CD14-positive monocyte (primary cell): ENCODE data around the gene WTIP. TPM values are rescaled to one million over a fixed set of nuclear protein-coding genes. Genes with fewer than 3 reads are reported as not detected.
"Not testable (repeated sequence)": the region's sequence is repeated elsewhere in the genome, so short reads cannot be mapped to it uniquely, and the experiment has no call there.

Experiments used
- DNase-seq, 3 donors: peaks; one replicate each; pipeline ENCODE4 v3.0.0-alpha.2; 2011 to 2022
- H2AFZ ChIP-seq: 2 replicates; pipeline ENCODE4 v1.6.0; 2012; ENCODE audit warnings: mild to moderate bottlenecking, low read depth, low read length, inconsistent platforms; ENCODE audit not compliant: insufficient read depth, poor library complexity, severe bottlenecking
- H3K27ac ChIP-seq, 2 donors: 1 replicate in 1 of 2; 2 replicates in 1 of 2; pipeline ENCODE4 v1.5.1; 2012 to 2013; ENCODE audit warnings: low read length in 2 of 2, control low read depth in 1 of 2, inconsistent platforms in 1 of 2, low read depth in 1 of 2, mild to moderate bottlenecking in 1 of 2
- H3K27me3 ChIP-seq, 2 donors: one replicate each; pipeline versions ENCODE4 v1.6.0 to v1.6.1; 2011 to 2013; ENCODE audit warnings: low read length in 2 of 2; ENCODE audit not compliant: control insufficient read depth in 2 of 2, insufficient read depth in 2 of 2
- H3K36me3 ChIP-seq, 2 donors: replicated peaks in 1 of 2; 1 replicate in 1 of 2; 2 replicates in 1 of 2; pipeline versions ENCODE4 v1.5.1 to v1.6.1; 2012 to 2013; ENCODE audit warnings: low read length in 2 of 2, control low read depth in 1 of 2, inconsistent platforms in 1 of 2, mild to moderate bottlenecking in 1 of 2; ENCODE audit not compliant: insufficient read depth in 2 of 2, control insufficient read depth in 1 of 2
- H3K4me1 ChIP-seq, 2 donors: 1 replicate in 1 of 2; 2 replicates in 1 of 2; pipeline versions ENCODE4 v1.5.1 to v1.6.1; 2012 to 2013; ENCODE audit warnings: low read length in 2 of 2, control low read depth in 1 of 2, inconsistent platforms in 1 of 2, mild to moderate bottlenecking in 1 of 2, moderate library complexity in 1 of 2; ENCODE audit not compliant: insufficient read depth in 2 of 2, control insufficient read depth in 1 of 2
- H3K4me2 ChIP-seq: replicated peaks from 2 replicates; pipeline ENCODE3; 2012; ENCODE audit warnings: low read length, moderate library complexity, mild to moderate bottlenecking; ENCODE audit not compliant: poor library complexity, severe bottlenecking; ENCODE audit errors: extremely low read depth
- H3K4me3 ChIP-seq, 3 experiments: fragments of 200-600 bp in 1 of 3; sonication (generic) in 1 of 3; replicated peaks in 1 of 3; 1 replicate in 2 of 3; 2 replicates in 1 of 3; pipeline ENCODE4 v1.5.1; 2011 to 2013; ENCODE audit warnings: low read length in 3 of 3, mild to moderate bottlenecking in 3 of 3, control low read depth in 2 of 3, low read depth in 2 of 3, inconsistent platforms in 1 of 3, moderate library complexity in 1 of 3
- H3K79me2 ChIP-seq: 2 replicates; pipeline ENCODE4 v1.6.0; 2012; ENCODE audit warnings: mild to moderate bottlenecking, control low read depth, inconsistent platforms, low read length, moderate library complexity; ENCODE audit not compliant: insufficient read depth
- H3K9ac ChIP-seq: 2 replicates; pipeline ENCODE4 v1.6.0; 2017; ENCODE audit warnings: low read length, mild to moderate bottlenecking; ENCODE audit not compliant: insufficient read depth, poor library complexity, severe bottlenecking
- H3K9me3 ChIP-seq, 2 donors: replicated peaks in 1 of 2; 1 replicate in 1 of 2; 2 replicates in 1 of 2; pipeline versions ENCODE4 v1.5.1 to v1.6.1; 2012 to 2013; ENCODE audit warnings: low read length in 2 of 2, control low read depth in 1 of 2; ENCODE audit not compliant: control insufficient read depth in 1 of 2, insufficient read depth in 1 of 2
- H4K20me1 ChIP-seq: 2 replicates; pipeline ENCODE4 v1.6.0; 2012; ENCODE audit warnings: mild to moderate bottlenecking, low read length, control low read depth, moderate library complexity; ENCODE audit not compliant: insufficient read depth
- H3K27ac Mint-ChIP-seq, 7 donors: one replicate each; pipeline ENCODE4 v1.8.0; 2020; ENCODE audit warnings: mild to moderate bottlenecking in 7 of 7, mixed read lengths in 7 of 7, moderate library complexity in 6 of 7, inconsistent platforms in 2 of 7
- H3K27me3 Mint-ChIP-seq, 3 donors: one replicate each; pipeline ENCODE4 v1.8.0; 2021 to 2022; ENCODE audit warnings: low read depth in 3 of 3, mild to moderate bottlenecking in 3 of 3, mixed read lengths in 3 of 3, moderate library complexity in 3 of 3, inconsistent platforms in 1 of 3
- H3K36me3 Mint-ChIP-seq, 2 donors: one replicate each; pipeline ENCODE4 v1.8.0; 2020; ENCODE audit warnings: mixed read lengths in 2 of 2, inconsistent platforms in 1 of 2, mild to moderate bottlenecking in 1 of 2
- H3K4me1 Mint-ChIP-seq: one replicate; pipeline ENCODE4 v1.8.0; 2020; ENCODE audit warnings: mild to moderate bottlenecking, mixed read lengths
- H3K4me3 Mint-ChIP-seq, 2 donors: one replicate each; pipeline ENCODE4 v1.8.0; 2020; ENCODE audit warnings: mild to moderate bottlenecking in 2 of 2, mixed read lengths in 2 of 2, moderate library complexity in 1 of 2
- H3K9me3 Mint-ChIP-seq, 7 donors: one replicate each; pipeline ENCODE4 v1.8.0; 2020 to 2022; ENCODE audit warnings: mixed read lengths in 7 of 7, mild to moderate bottlenecking in 6 of 7, moderate library complexity in 6 of 7, inconsistent platforms in 2 of 7
- WGBS: methylation state at CpG from one replicate; pipeline ENCODE4 v1.1.5; 2013; ENCODE audit warnings: missing lambda C conversion rate; ENCODE audit not compliant: insufficient coverage; 5-methylcytosine and 5-hydroxymethylcytosine counted together
- intact Hi-C, 2 donors: fragments of 100-400 bp; cut with micrococcal nuclease; formaldehyde crosslinking; loops; one replicate each; pipeline versions ENCODE4 v1.15.0 to v1.15.1; 2023
- polyA plus RNA-seq, 3 donors: library from polyadenylated mRNA; depleted of rRNA in 1 of 3; unstranded in 2 of 3; stranded (reverse) in 1 of 3; fragments of 300-500 nt in 2 of 3; fragments of >200 nt in 1 of 3; fragmentation: Illumina TruSeq in 2 of 3; gene quantifications; 1 replicate in 2 of 3; 2 replicates in 1 of 3; pipeline ENCODE4 v1.2.3, GENCODE V29; 2012 to 2021
- TF ChIP-seq, protein P1 (sequence below): fragments of 200-600 bp; IDR thresholded peaks from one replicate; pipeline ENCODE4 v1.8.0; 2022; ENCODE audit warnings: antibody characterized with exemption, mild to moderate bottlenecking

Gene WTIP
- polyA plus RNA-seq, 3 donors: 0.11 TPM; not detected in 2

DNA sequence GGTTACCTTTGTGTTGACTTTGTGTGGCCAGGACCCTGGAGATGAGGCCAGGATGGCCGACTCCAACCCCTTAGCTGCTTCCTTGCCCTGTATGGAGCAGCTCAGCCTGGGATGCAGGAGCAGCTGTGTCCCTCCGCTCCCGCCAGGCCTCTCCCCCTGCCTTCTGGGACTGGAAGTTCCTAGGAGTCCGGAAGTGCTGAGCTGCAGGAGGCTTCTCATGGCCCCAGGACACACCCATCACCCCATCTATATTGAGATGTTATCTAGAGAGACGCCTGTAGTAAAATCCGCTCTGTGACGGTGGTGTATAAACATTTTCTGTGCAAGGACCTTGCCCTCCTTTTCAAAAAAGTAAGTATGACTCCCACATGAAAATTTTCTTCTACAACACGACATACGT, 27.0 kb downstream of the WTIP start:
- no peaks in the 10 kb centered on the region for H3K27me3 ChIP-seq
- H3K4me2 ChIP-seq: no peak overlapping the region
- H2AFZ ChIP-seq: no peak overlapping the region
- H3K27ac ChIP-seq: no peak overlapping the region
- H3K36me3 ChIP-seq: no peaks in the 10 kb centered on the region
- intact Hi-C loops: no loop called here
- peaks cover 1 to 10% (median 4%) of the 10 kb centered on the region in 3 donors for H3K27me3 Mint-ChIP-seq
- no peaks in the 10 kb centered on the region for H4K20me1 ChIP-seq
- no peak for DNase-seq
- H3K36me3 Mint-ChIP-seq: no peaks in the 10 kb centered on the region
- no peak overlapping the region for H3K9ac ChIP-seq
- no peaks in the 10 kb centered on the region for H3K4me1 Mint-ChIP-seq
- peaks cover 9 to 24% (median 15%) of the 10 kb centered on the region in 7 donors for H3K9me3 Mint-ChIP-seq
- H3K9me3 ChIP-seq: peaks cover 3 to 9% of the 10 kb centered on the region in 2 donors
- no peaks in the 10 kb centered on the region for H3K4me1 ChIP-seq
- 89% methylated on average over 3 of the region's 9 CpGs for WGBS
- H3K4me3 ChIP-seq: no peak overlapping the region
- H3K79me2 ChIP-seq: no peaks in the 10 kb centered on the region
- TF ChIP-seq, protein P1, sequence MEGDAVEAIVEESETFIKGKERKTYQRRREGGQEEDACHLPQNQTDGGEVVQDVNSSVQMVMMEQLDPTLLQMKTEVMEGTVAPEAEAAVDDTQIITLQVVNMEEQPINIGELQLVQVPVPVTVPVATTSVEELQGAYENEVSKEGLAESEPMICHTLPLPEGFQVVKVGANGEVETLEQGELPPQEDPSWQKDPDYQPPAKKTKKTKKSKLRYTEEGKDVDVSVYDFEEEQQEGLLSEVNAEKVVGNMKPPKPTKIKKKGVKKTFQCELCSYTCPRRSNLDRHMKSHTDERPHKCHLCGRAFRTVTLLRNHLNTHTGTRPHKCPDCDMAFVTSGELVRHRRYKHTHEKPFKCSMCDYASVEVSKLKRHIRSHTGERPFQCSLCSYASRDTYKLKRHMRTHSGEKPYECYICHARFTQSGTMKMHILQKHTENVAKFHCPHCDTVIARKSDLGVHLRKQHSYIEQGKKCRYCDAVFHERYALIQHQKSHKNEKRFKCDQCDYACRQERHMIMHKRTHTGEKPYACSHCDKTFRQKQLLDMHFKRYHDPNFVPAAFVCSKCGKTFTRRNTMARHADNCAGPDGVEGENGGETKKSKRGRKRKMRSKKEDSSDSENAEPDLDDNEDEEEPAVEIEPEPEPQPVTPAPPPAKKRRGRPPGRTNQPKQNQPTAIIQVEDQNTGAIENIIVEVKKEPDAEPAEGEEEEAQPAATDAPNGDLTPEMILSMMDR: no peak
- no peak overlapping the region for H3K4me3 Mint-ChIP-seq
- no peak overlapping the region for H3K27ac Mint-ChIP-seq

DNA sequence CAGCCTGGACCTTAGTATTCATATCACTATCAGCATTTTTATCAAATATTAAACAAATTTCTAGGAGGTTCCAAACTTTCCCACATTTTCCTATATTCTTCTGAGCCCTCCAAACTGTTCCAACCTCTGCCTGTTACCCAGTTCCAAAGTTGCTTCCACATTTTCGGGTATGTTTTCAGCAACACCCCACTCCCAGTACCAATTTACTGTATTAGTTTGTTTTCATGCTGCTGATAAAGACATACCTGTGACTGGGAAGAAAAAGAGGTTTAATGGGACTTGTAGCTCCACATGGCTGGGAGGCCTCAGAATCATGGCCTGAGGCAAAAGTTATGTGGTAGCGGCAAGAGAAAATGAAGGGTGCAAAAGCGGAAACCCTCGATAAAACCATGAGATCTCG, 29.3 kb downstream of the WTIP start:
- H3K4me1 ChIP-seq, H3K27ac ChIP-seq, DNase-seq, H3K9me3 ChIP-seq, H3K36me3 ChIP-seq, H3K4me2 ChIP-seq, H3K27me3 Mint-ChIP-seq, H3K36me3 Mint-ChIP-seq, intact Hi-C loops, H3K9ac ChIP-seq, H2AFZ ChIP-seq, H3K4me3 Mint-ChIP-seq, H3K27ac Mint-ChIP-seq, H3K4me3 ChIP-seq, H3K27me3 ChIP-seq, H3K79me2 ChIP-seq, H3K4me1 Mint-ChIP-seq, H4K20me1 ChIP-seq: not testable (repeated sequence)
- WGBS: no CpG with 5 or more reads among the region's 5 CpGs
- H3K9me3 Mint-ChIP-seq: peaks cover 9 to 26% (median 18%) of the 10 kb centered on the region in 7 donors
